Measurements from ENCODE around the gene GLCE. TPM values are rescaled to one million over a fixed set of nuclear protein-coding genes. Genes with fewer than 3 reads are reported as not detected.
A peak's percentile ranks its signal among the peaks of the same experiment; 100 is the strongest.
"Not testable (repeated sequence)": the region's sequence is repeated elsewhere in the genome, so short reads cannot be mapped to it uniquely, and the experiment has no call there.

Gene GLCE
- total RNA-seq, 1 donor from 2014 or later: 16.5 TPM

- DNase-seq (ENCODE audit: low read depth): no peak
Measured at GRCh38 chr15:69297642-69298353, 137.4 kb downstream of the GLCE start.

DNA sequence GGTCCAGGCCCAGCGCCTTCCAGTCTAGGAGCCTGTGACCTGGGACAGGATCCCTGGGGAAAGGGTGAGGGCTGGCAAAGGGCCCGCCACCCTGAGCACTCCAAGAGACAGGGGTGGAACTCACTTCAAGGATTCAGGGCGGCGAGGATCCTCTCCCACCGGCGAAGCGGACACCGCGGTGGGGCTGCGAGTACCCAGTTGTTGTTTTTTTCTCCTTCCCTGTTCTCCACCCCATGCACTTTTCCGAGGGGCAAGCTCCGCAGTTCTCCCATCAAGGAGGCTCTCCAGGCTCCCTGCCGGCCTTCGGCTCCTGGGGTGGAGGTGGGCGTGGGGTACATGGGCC lies 137.9 kb downstream of the GLCE start:
- no peak for DNase-seq (ENCODE audit: low read depth)

- DNase-seq (ENCODE audit: low read depth): peak; percentile 67
Measured at GRCh38 chr15:69298697-69299441, 138.4 kb downstream of the GLCE start, which contains the start of gene PAQR5. TSS of gene PAQR5 (plus strand) at chr15:69298912. CDS start at chr15:69360081, 61,169 bp downstream.

GRCh38 chr15:69299451-69299886 lies 139.0 kb downstream of the GLCE start:
- no peak for DNase-seq (ENCODE audit: low read depth)

DNA sequence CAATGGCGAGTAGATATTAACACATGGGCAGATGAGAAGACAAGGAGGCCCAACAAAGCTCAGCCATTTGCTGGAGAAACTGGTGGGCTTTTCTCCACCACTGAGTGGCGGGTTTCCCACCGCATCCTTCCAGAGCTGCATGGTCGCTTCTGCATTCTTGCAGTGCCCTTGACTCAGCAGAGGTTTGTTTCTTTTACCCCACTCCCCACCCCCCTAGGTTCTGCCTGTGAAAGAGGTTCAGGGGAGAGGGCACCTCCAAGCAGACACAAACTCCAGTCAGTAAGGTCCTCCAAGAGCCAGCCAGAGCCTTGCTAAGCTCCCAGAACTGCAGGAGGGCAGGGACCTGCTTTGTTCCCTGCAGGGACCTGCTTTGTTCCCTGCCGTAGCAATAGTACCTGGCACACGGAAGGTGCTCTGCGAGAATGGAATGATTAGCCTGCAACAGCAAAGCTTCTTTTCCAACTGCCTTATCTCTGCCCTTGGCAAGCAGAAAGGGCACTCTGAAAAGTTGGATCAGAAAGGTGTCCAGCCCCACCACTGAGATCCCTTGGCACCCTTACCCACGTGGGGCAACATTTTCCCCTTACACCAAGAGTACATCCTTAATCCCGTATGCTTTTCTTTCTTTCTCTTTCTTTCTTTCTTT lies 139.6 kb downstream of the GLCE start:
- no peak for DNase-seq (ENCODE audit: low read depth)

DNA sequence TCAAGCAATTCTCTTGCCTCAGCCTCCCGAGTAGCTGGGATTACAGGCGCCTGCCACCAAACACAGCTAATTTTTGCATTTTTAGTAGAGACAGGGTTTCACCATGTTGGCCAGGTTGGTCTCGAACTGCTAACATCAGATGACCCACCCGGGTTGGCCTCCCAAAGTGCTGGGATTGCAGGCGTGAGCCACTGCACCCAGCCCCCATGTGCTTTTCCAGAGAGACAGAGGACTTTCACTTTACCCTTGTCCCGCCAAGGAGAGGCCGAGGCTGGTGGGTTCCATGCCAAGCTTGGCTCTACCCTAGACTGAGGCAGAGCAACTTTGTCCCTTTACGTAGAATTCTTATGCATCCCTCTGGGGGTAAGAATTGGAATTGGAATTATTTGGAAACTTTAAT lies 140.7 kb downstream of the GLCE start:
- not testable (repeated sequence) for DNase-seq (ENCODE audit: low read depth)

- not testable (repeated sequence) for DNase-seq (ENCODE audit: low read depth)
Measured at GRCh38 chr15:69302087-69302486, 141.7 kb downstream of the GLCE start.

DNA sequence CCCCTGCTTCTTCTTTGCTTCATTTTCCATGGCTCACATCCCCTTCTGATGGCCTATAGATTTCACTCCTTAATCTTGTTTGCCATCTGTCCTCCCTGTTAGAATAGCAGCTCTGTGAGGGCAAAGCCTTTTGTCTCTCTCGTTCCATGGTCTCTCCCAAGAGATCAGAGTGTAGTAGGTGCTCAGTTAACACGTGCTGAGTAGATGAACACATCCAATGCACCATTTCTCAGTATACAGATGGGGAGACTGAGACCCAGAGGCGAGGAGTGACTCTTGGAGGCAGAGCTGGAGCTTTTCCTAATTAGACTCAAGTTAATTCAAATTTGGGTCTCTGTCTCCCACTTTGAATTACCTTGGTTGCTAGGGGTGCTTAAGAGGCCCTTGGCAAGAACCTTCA lies 142.5 kb downstream of the GLCE start:
- DNase-seq (ENCODE audit: low read depth): no peak

DNA sequence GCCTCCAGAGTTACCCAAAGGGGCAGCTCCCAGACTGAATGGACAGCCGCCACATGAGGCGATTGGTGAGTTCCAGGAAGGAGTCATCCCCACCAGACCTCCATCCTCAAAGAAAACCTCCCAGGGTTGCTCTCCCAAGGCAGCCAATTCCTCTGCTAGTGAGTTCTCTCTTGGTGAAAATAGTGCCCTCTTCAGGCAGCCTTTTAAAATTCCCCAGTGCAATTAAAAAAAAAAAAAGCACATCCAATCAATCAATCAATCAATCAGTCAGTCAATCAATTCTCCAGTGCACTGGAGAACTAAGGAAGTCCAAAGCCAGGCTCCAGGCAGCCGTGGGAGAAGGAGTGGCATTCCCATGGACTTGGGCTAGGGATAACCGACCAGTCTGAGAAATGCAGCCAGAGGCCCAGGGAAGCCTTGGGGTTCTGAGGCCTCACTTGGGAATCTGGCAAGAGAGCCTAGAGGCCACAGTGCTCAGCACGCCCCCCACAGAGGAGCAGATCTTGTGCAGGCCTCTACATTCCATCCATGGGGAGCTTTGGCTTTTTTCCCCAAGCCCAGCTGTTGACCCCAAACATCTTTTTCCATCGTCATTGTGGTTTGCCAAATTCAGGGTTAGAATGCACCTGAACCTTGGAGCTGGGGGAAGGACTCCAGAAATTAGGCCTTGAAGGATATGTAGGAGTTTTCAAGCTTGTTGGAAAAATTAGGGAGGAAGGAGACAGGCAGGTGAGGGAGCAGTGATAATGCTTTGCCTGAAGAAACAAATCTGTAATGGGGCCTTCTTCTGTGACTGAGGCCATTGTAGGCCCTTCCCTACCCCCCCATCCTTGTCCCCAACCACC lies 143.1 kb downstream of the GLCE start:
- DNase-seq (ENCODE audit: low read depth): peak; percentile 50

GRCh38 chr15:69304182-69304545 lies 143.7 kb downstream of the GLCE start:
- DNase-seq (ENCODE audit: low read depth): peak; percentile 75

DNA sequence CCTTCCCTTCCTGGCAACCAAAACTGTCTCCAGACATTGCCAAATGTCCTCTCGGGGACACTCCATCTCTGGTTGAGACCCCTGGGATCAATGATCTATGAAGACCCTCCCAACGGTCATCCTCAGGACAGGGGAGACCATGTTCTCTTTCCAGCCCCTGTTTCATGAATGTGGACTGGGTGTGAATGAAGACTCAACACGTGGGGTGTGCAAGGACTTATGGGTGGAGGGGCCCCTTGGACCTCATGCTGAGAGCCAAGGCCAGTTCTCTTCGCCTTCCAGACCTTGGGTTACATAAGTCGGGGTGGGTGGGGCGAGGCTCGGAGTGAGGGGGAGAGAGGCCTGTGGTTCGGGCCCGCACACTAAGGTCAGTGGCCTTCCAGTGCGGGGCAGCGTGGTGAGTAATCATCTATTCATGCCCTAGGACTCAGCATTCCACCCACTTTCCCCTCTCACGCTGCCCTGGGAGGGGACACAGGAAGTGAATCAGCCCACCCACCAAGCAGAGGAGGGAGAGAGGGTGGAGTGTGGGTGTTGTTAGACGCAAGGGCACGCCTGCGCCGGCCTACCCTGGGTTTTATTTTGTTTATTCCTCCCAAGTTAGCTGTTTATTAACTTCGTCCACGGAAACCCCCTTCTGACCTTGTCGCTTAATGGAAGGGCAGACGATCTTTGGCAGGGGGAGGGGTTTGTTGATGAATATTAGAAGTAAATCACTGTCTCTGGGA lies 144.9 kb downstream of the GLCE start:
- peak; percentile 94 for DNase-seq (ENCODE audit: low read depth)

- DNase-seq (ENCODE audit: low read depth): peak; percentile 80
Measured at GRCh38 chr15:69305933-69306568, 145.6 kb downstream of the GLCE start.

- DNase-seq (ENCODE audit: low read depth): no peak
Measured at GRCh38 chr15:69307939-69308338, 147.5 kb downstream of the GLCE start.

DNA sequence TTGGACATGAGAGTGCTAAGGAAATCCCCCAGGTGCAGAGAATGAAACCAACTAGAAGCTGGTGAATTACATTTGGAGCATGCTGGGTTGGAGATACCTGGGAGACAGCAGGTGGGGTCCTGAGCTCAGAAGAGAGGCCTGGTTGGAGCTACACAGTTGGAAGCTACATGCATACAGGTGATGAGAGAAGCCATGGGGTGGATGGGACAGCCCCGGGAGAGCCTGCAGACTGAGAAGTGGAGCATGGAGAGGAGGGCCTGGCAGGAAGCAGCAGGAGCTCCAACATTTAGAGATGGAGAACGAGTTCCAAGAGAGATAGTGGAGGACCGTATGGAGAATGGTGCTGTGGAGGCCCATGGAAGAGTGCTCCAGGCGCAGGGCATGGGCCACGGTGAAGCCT lies 148.5 kb downstream of the GLCE start:
- no peak for DNase-seq (ENCODE audit: low read depth)

DNA sequence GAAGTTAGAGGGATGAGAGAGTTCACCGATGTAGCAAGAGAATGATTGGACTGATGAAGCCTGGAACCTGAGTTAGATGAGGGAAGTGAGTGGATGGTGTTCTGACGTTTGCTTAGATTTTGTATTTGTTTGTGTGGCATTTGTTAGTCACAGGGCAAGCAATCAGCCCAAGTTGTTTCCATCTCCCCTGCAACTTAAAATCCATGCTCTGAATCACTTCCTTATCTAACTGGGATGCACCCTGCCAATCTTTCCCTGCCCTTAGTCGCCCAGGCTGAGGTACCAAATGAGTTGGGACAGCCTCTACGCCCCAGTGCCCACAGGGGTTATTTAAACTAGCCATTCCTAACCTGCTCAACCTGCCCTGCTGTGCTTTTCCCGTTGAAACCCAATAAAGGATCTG lies 150.9 kb downstream of the GLCE start:
- no peak for DNase-seq (ENCODE audit: low read depth)

GRCh38 chr15:69313432-69314000 lies 153.1 kb downstream of the GLCE start:
- DNase-seq (ENCODE audit: low read depth): no peak

DNA sequence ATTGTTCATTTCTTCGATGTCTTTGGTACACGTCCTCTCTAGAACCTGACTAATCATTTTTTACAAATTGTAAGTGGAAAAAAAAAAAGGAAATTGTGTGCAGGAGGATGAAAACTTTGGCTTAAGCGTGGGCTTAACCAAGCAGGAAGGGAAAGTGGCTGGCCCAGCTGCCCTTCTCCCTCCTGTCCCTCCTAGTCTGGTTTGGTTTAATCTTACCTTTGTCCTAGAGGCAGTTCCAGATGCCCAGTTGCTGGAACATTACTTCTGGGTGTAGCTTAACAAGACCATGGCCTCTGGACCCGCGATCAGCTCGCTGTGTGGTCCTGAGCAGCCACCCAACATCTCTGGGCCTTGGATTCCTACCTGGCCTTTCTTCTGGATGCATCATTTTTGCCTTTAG lies 153.7 kb downstream of the GLCE start:
- DNase-seq (ENCODE audit: low read depth): no peak

DNA sequence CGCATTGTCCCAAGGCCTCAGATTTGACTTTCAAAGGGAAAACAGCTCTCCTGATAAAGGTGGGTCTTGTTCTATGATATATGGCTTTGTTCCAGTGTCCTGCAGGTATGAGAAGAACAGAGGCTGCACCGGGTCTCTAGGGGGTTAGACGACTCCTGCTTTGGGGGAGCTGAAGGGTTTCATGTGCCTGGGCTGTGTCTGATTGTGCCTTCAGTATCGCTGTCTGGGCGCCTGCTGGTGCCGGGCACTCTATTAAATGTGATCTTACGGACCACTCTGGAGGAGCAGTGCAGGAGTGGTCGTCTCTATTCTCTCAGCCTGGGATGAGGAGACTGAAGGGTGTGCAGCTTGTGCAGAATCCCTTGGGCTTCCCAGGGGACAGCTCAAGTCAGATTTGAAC lies 154.3 kb downstream of the GLCE start:
- DNase-seq (ENCODE audit: low read depth): no peak

- DNase-seq (ENCODE audit: low read depth): no peak
Measured at GRCh38 chr15:69315402-69316110, 155.1 kb downstream of the GLCE start.
